Fibroblast of skin of right quadriceps (primary cell): Measurements from ENCODE around the gene PPP1R3G.

Source experiments
- DNase-seq: peaks from one replicate; pipeline ENCODE4 v3.0.0-alpha.2; 2013

Gene PPP1R3G

GRCh38 chr6:5073992-5074391 is 11.1 kb upstream of the PPP1R3G start:
- no peak for DNase-seq

DNA sequence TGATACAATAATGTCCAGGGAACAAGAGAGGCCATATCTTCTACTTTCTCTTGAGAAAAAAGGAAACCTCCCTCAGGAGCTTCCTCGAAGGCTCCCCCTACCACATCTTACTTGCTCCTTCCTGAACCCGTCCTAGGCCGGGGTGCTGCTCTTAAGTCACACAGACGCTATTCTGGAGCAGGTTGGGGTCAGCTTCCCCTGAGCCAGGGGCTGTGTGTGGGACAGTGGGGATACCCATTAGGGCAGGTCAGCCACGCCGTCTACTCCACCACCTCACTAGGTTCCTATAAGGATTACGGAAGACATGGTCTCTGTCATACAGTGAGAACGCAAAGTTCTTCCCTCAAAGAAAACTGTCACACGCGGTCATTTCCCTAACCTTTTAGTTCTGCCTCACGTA is 8.2 kb upstream of the PPP1R3G start:
- DNase-seq, result no peak

- DNase-seq, result no peak
Measured at GRCh38 chr6:5078121-5078669, 6.9 kb upstream of the PPP1R3G start.

- no peak for DNase-seq
Measured at GRCh38 chr6:5079692-5080091, 5.4 kb upstream of the PPP1R3G start.

- DNase-seq, result no peak
Measured at GRCh38 chr6:5080574-5080973, 4.6 kb upstream of the PPP1R3G start.

- DNase-seq, result no peak
Measured at GRCh38 chr6:5081182-5081581, 4.0 kb upstream of the PPP1R3G start.

DNA sequence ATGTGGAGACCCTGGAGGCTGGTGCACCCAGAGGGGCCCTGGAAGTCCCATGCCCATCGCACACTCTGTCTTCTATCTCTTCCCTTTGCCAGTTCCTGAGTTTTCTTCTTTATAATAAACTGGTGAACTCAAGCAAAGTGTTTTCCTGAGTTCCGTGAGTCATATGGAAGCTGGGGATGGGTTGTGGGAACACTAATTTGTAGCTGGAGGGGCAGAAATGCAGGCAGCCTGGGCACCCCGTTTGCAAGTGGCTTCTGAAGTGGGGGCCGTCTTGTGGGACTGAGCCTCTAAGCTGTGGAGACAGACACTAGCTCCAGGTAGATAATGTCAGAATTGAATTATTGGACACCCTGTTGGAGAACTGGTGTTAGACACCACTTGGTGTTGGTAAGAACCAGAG is 3.2 kb upstream of the PPP1R3G start:
- no peak for DNase-seq

DNA sequence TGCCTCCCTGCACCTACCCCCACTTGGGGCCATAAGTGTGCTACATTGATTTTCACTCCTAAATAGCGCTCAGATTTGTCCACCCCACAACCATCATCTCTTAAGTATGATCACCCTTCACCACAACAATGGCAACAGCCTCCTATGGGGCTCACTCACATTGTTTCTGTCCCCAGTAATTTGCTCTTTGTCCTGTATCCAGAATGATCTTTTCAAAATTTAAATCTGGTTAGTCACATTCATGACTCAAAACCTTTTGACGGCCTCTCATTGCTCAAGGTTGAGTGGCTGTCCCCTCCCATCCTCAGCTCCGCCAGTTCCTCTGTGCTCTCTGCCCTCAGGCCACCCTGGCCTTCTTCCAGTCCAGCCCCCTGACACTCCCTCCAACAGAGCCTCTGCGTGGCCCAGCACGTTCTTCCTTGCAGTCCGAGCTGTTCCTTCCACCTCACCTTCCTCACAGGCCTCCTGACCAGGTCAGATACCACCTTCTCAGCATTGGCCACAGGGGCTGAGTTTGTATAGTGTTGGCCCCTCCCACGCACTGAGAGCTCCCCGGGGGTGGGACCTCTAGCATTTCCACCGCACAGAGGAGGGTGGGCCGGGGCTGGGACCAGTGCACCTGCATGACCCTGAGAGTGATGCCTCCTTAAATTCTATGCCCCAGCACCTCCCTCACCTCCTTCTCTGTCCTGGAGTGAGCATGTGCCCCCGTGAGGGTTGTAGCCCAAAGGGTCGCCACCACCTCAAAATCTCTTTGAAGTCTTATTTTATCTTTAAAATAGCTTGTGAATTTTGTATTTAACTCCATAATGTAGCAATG is 2.4 kb upstream of the PPP1R3G start:
- peak; percentile 79 for DNase-seq

GRCh38 chr6:5083307-5083583 is 1.9 kb upstream of the PPP1R3G start:
- DNase-seq, result no peak

GRCh38 chr6:5083813-5084359 is 1.3 kb upstream of the PPP1R3G start:
- no peak for DNase-seq

- DNase-seq, result no peak
Measured at GRCh38 chr6:5084360-5084780, 771 bp upstream of the PPP1R3G start.

DNA sequence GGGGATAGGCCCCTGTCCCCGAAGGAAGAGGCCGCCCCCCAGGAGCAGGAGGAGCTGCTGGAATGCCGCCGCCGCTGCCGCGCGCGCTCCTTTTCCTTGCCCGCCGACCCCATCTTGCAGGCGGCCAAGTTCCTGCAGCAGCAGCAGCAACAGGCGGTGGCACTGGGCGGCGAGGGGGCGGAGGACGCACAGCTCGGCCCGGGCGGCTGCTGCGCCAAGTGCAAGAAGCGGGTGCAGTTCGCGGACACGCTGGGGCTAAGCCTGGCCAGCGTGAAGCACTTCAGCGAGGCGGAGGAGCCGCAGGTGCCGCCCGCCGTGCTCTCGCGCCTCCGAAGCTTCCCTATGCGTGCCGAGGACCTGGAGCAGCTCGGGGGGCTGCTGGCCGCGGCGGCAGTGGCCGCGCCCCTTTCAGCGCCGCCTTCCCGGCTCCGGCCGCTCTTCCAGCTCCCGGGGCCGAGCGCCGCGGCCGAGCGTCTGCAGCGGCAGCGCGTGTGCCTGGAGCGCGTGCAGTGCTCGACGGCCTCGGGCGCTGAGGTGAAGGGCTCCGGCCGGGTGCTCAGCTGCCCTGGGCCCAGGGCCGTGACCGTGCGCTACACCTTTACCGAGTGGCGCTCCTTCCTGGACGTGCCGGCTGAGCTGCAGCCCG is 630 bp downstream of the PPP1R3G start:
- DNase-seq, result peak; percentile 27

DNA sequence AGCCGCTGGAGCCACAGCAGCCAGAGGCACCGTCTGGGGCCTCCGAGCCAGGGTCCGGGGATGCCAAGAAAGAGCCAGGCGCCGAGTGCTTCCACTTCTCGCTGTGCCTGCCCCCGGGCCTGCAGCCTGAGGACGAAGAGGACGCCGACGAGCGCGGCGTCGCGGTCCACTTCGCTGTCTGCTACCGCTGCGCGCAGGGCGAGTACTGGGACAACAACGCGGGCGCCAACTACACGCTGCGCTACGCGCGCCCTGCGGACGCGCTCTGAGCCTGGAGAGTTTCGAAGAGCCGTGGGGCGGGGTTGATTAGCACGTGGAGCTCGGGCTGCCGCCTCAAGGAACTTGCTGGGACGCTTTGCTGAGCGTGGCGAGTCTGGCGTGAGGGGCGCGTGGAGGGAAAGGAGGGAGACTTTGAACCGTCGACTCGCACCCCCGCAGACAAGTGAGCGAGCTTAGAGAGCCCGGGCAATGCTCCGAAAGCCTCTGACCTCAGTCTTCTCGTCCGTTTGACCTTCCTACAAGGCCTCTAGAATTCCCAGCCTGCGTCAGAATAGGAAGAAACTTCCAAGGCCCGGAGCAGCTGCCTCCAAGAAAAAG is 1.3 kb downstream of the PPP1R3G start:
- no peak for DNase-seq

GRCh38 chr6:5087389-5087788 is 2.2 kb downstream of the PPP1R3G start:
- DNase-seq, result no peak

- DNase-seq, result no peak
Measured at GRCh38 chr6:5088780-5089179, 3.6 kb downstream of the PPP1R3G start.

- no peak for DNase-seq
Measured at GRCh38 chr6:5089481-5090438, 4.6 kb downstream of the PPP1R3G start.

- DNase-seq, result no peak
Measured at GRCh38 chr6:5090603-5091002, 5.5 kb downstream of the PPP1R3G start.

GRCh38 chr6:5091210-5092069 is 6.3 kb downstream of the PPP1R3G start:
- no peak for DNase-seq

GRCh38 chr6:5093231-5094015 is 8.3 kb downstream of the PPP1R3G start:
- no peak for DNase-seq

DNA sequence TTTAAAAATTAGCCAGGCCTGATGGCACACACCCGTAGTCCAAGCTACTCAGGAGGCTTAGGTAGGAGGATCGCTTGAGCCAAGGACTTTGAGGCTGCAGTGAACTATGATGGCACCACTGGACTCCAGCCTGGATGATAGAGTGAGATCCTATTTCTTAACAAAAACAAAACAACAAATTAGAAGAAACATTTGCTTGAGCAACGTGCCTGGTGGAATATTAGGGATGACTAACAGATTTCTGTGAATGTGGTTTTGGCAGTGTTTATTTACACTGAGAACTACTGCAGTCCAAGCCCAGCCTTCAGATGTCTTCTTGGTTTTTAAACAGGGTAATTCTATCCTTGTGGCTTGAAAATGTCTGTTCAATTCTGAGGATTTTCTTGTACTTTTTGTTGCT is 9.2 kb downstream of the PPP1R3G start:
- DNase-seq, result peak; percentile 90

DNA sequence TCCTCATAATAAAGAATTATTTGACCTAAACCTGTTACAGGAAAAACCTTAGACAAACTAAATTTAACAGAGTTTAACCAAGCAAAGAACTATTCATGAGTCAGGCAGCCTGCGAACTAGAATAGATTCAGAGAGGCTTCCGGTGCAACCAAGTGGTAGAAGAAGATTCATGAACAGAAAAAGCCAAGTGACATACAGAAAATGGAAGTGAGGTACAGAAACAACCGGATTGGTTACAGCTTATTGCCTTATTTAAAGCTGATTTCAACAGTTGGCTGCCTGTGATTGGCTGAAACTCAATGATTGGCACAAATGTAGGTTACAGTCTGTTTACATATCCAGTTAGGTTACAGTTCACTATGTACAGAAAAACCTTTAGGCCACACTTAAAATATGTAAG is 10.1 kb downstream of the PPP1R3G start:
- peak; percentile 14 for DNase-seq
